GM12878 (cell line): ENCODE results near the gene IREB2. TPM values are rescaled to one million over a fixed set of nuclear protein-coding genes. Genes with fewer than 3 reads are reported as not detected.

Experiments
- ATAC-seq: fragments of 200-7000 bp; cut with Tn5 transposase; 3 replicates; pipeline ENCODE4 v1.9.1; 2020; ENCODE audit warnings: mild to moderate bottlenecking, moderate library complexity
- BruUV-seq: library from RNA; stranded (reverse); fragments of 400-500 nt; replicated peaks from 2 replicates; lab custom pipeline; 2021; lab: Mats Ljungman, UMichigan
- CTCF ChIA-PET: fragments of 300-600 bp; sonication (Branson Sonifier 250); formaldehyde crosslinking; extraction: SDS; loops from one replicate; lab custom pipeline; 2021; ENCODE audit warnings: inconsistent platforms; lab: Yijun Ruan, JAX
- POLR2A ChIA-PET: fragments of 350-600 bp; formaldehyde crosslinking; extraction: SDS; loops from one replicate; lab custom pipeline; 2021; ENCODE audit warnings: inconsistent platforms; lab: Charles Lee
- RAD21 ChIA-PET: fragments of 300-600 bp; sonication (Branson Sonifier 250); formaldehyde crosslinking; loops from one replicate; lab custom pipeline; 2023; ENCODE audit warnings: antibody characterized with exemption; ENCODE audit not compliant: unreplicated experiment; lab: Charles Lee
- SMC1A ChIA-PET: fragments of 300-600 bp; sonication (Branson Sonifier 250); formaldehyde crosslinking; loops from one replicate; lab custom pipeline; 2023; ENCODE audit not compliant: unreplicated experiment, uncharacterized antibody; lab: Charles Lee
- DNase-seq: peaks from one replicate; pipeline ENCODE4 v3.0.0-alpha.2; 2011; ENCODE audit warnings: low read depth, low spot score
- FAIRE-seq: peaks from 3 replicates; lab custom pipeline; 2011; peaks lifted over from hg19 to GRCh38; lab: Jason Lieb, UNC
- H2AFZ ChIP-seq: 2 replicates; pipeline ENCODE4 v1.6.0; 2011; ENCODE audit warnings: low read depth, low read length, control low read depth; ENCODE audit not compliant: control insufficient read depth
- H3K27ac ChIP-seq: 2 replicates; pipeline ENCODE4 v1.5.1; 2011; ENCODE audit warnings: control low read depth; ENCODE audit not compliant: control insufficient read depth, insufficient read depth
- H3K27me3 ChIP-seq, 2 experiments: replicated peaks in 1 of 2; 2 replicates each; pipeline versions ENCODE4 v1.6.0 to v1.6.1; 2011; ENCODE audit warnings: low read length in 1 of 2; ENCODE audit not compliant: control insufficient read depth in 2 of 2, insufficient read depth in 2 of 2
- H3K36me3 ChIP-seq, 2 experiments: 2 replicates each; pipeline ENCODE4 v1.5.1; 2011; ENCODE audit warnings: low read length in 1 of 2; ENCODE audit not compliant: control insufficient read depth in 2 of 2, insufficient read depth in 2 of 2
- H3K4me1 ChIP-seq: 2 replicates; pipeline ENCODE4 v1.6.1; 2011; ENCODE audit warnings: mild to moderate bottlenecking, low read length, moderate library complexity, mixed read lengths; ENCODE audit not compliant: control insufficient read depth, insufficient read depth
- H3K4me2 ChIP-seq: 2 replicates; pipeline ENCODE4 v1.6.0; 2011; ENCODE audit warnings: control low read depth; ENCODE audit not compliant: control insufficient read depth, insufficient read depth
- H3K4me3 ChIP-seq: fragments of 200-600 bp; sonication (generic); 2 replicates; pipeline ENCODE4 v1.5.1; 2016
- H3K79me2 ChIP-seq: 2 replicates; pipeline ENCODE4 v1.6.0; 2011; ENCODE audit warnings: low read length; ENCODE audit not compliant: control insufficient read depth, insufficient read depth
- H3K9ac ChIP-seq: 2 replicates; pipeline ENCODE4 v1.8.0; 2011; ENCODE audit warnings: low read length, control low read depth, mixed read lengths; ENCODE audit not compliant: control insufficient read depth, insufficient read depth
- H3K9me3 ChIP-seq: replicated peaks from 3 replicates; pipeline ENCODE4 v1.5.1; 2011; ENCODE audit warnings: mild to moderate bottlenecking, low read length; ENCODE audit not compliant: control insufficient read depth, insufficient read depth
- H4K20me1 ChIP-seq: 2 replicates; pipeline ENCODE4 v1.6.0; 2011; ENCODE audit not compliant: control insufficient read depth, insufficient read depth
- GABPA ChIP-seq: IDR thresholded peaks from 2 replicates; pipeline ENCODE4 v1.6.1; 2014; ENCODE audit warnings: antibody characterized with exemption, low read depth, mild to moderate bottlenecking, inconsistent platforms
- NBN ChIP-seq: fragments of 450-650 bp; IDR thresholded peaks from 2 replicates; pipeline ENCODE4 v1.6.1; 2016
- STAT3 ChIP-seq: IDR thresholded peaks from 2 replicates; pipeline ENCODE4 v1.6.1; 2011; ENCODE audit warnings: low read depth, low read length, improper control_type of control experiment
- USF1 ChIP-seq: IDR thresholded peaks from 2 replicates; pipeline ENCODE4 v1.6.1; 2011; ENCODE audit warnings: borderline replicate concordance, low read depth, mild to moderate bottlenecking, moderate library complexity, mixed read lengths, low read length; ENCODE audit not compliant: insufficient read depth; ENCODE audit errors: extremely low read length
- YBX1 ChIP-seq: fragments of 450-650 bp; IDR thresholded peaks from 2 replicates; pipeline ENCODE4 v1.6.1; 2016; ENCODE audit warnings: antibody characterized with exemption
- WGBS: methylation state at CpG from one replicate; pipeline ENCODE4 v1.1.6; 2016; ENCODE audit warnings: low lambda C conversion rate; ENCODE audit not compliant: insufficient replicate concordance, insufficient coverage; ENCODE audit errors: missing lambda C conversion rate; 5-methylcytosine and 5-hydroxymethylcytosine counted together
- in situ Hi-C: fragments of 300-500 bp; cut with MboI; formaldehyde crosslinking; loops from 9 replicates; pipeline ENCODE4 v1.14.3; 2018; ENCODE audit warnings: mixed read lengths
- intact Hi-C: fragments of 100-400 bp; cut with micrococcal nuclease; formaldehyde crosslinking; loops from one replicate; pipeline ENCODE4 v1.14.2; 2022; ENCODE audit not compliant: unreplicated experiment
- polyA plus RNA-seq, 11 experiments: library from polyadenylated mRNA; depleted of rRNA in 4 of 11; unstranded in 6 of 11; stranded (reverse) in 5 of 11; fragments of >200 nt; fragmentation: Nextera tagmentation in 4 of 11; fragmentation: Illumina TruSeq in 1 of 11; extraction: Ambion mirVana in 4 of 11; extraction: Trizol in 1 of 11; gene quantifications; 1 replicate in 1 of 11; 2 replicates in 10 of 11; pipeline versions ENCODE4 v1.2.1 to v1.2.3, GENCODE V29; 2011 to 2016; ENCODE audit warnings: inconsistent platforms in 2 of 11, missing spikeins in 2 of 11, low read depth in 1 of 11
- total RNA-seq, 4 experiments: library from RNA; depleted of rRNA in 3 of 4; stranded (reverse); fragments of >200 nt in 3 of 4; fragmentation: Illumina TruSeq in 1 of 4; extraction: Trizol in 1 of 4; gene quantifications; 2 replicates each; pipeline versions ENCODE4 v1.2.1 to v1.2.3, GENCODE V29; 2013 to 2021
- TF ChIP-seq, protein P1 (sequence below): fragments of 450-650 bp; conservative IDR thresholded peaks from 2 replicates; pipeline ENCODE4 v1.6.1; 2017; ENCODE audit warnings: mild to moderate bottlenecking, moderate library complexity
- TF ChIP-seq, protein P2 (sequence below): fragments of 450-650 bp; IDR thresholded peaks from 2 replicates; pipeline ENCODE4 v1.6.1; 2016; ENCODE audit warnings: mild to moderate bottlenecking, moderate library complexity, borderline replicate concordance

The IREB2 gene
- total and polyA plus RNA-seq, 10 of the 15 experiments (the other 5 are each of a cell fraction or from before 2014, with no cell fraction given), result 13.0 to 52.4 (median 24.4) TPM

GRCh38 chr15:78398076-78398825 lies 39.8 kb upstream of the IREB2 start:
- ATAC-seq (no peak), DNase-seq (no peak)
- Histone ChIP-seq H3K79me2 (no peaks in the 10 kb centered on the region), H3K27ac (no peak overlapping the region), H4K20me1 (no peaks in the 10 kb centered on the region), H3K9ac (no peak overlapping the region), H3K4me2 (no peak overlapping the region), H3K9me3 (no peaks in the 10 kb centered on the region), H3K27me3 (no peaks in the 10 kb centered on the region; a peak in 1 of 4 replicates)
- in situ Hi-C loops, result no loop called here
- no TSS peak for BruUV-seq
- POLR2A ChIA-PET, result interaction anchor here (1.2 kb wide), 1 partner anchor 11 kb away, joined by 5 read pairs; no protein-coding TSS in a partner anchor
- CTCF ChIA-PET, result interaction anchor here (0.8 to 0.9 kb wide), 2 partner anchors 24 to 25 kb away, joined by 3 read pairs; no protein-coding TSS in a partner anchor
- intact Hi-C loops, result no loop called here
- 42% methylated on average over 11 of the region's 11 CpGs for WGBS
- SMC1A ChIA-PET, result no interaction called here
- TF ChIP-seq, protein P1, sequence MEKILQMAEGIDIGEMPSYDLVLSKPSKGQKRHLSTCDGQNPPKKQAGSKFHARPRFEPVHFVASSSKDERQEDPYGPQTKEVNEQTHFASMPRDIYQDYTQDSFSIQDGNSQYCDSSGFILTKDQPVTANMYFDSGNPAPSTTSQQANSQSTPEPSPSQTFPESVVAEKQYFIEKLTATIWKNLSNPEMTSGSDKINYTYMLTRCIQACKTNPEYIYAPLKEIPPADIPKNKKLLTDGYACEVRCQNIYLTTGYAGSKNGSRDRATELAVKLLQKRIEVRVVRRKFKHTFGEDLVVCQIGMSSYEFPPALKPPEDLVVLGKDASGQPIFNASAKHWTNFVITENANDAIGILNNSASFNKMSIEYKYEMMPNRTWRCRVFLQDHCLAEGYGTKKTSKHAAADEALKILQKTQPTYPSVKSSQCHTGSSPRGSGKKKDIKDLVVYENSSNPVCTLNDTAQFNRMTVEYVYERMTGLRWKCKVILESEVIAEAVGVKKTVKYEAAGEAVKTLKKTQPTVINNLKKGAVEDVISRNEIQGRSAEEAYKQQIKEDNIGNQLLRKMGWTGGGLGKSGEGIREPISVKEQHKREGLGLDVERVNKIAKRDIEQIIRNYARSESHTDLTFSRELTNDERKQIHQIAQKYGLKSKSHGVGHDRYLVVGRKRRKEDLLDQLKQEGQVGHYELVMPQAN, result no peak
- TF ChIP-seq STAT3 (no peak), GABPA (no peak), USF1 (no peak), YBX1 (no peak), NBN (no peak)
- TF ChIP-seq, protein P2, sequence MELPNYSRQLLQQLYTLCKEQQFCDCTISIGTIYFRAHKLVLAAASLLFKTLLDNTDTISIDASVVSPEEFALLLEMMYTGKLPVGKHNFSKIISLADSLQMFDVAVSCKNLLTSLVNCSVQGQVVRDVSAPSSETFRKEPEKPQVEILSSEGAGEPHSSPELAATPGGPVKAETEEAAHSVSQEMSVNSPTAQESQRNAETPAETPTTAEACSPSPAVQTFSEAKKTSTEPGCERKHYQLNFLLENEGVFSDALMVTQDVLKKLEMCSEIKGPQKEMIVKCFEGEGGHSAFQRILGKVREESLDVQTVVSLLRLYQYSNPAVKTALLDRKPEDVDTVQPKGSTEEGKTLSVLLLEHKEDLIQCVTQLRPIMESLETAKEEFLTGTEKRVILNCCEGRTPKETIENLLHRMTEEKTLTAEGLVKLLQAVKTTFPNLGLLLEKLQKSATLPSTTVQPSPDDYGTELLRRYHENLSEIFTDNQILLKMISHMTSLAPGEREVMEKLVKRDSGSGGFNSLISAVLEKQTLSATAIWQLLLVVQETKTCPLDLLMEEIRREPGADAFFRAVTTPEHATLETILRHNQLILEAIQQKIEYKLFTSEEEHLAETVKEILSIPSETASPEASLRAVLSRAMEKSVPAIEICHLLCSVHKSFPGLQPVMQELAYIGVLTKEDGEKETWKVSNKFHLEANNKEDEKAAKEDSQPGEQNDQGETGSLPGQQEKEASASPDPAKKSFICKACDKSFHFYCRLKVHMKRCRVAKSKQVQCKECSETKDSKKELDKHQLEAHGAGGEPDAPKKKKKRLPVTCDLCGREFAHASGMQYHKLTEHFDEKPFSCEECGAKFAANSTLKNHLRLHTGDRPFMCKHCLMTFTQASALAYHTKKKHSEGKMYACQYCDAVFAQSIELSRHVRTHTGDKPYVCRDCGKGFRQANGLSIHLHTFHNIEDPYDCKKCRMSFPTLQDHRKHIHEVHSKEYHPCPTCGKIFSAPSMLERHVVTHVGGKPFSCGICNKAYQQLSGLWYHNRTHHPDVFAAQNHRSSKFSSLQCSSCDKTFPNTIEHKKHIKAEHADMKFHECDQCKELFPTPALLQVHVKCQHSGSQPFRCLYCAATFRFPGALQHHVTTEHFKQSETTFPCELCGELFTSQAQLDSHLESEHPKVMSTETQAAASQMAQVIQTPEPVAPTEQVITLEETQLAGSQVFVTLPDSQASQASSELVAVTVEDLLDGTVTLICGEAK, result no peak
- TF ChIP-seq, all 136 proteins: peak for 0
- no peaks in the 10 kb centered on the region for H3K36me3 ChIP-seq
- no peaks in the 10 kb centered on the region for H3K4me1 ChIP-seq
- RAD21 ChIA-PET, result no interaction called here
- no peak overlapping the region for H2AFZ ChIP-seq
- no peak overlapping the region for H3K4me3 ChIP-seq
- no peak for FAIRE-seq
